GM12878 (cell line): ENCODE data around the gene SLC4A5. TPM values are rescaled to one million over a fixed set of nuclear protein-coding genes. Genes with fewer than 3 reads are reported as not detected.

ENCODE experiments used
- ATAC-seq: fragments of 200-7000 bp; cut with Tn5 transposase; 3 replicates; pipeline ENCODE4 v1.9.1; 2020; ENCODE audit warnings: mild to moderate bottlenecking, moderate library complexity
- BruUV-seq: library from RNA; stranded (reverse); fragments of 400-500 nt; replicated peaks from 2 replicates; lab custom pipeline; 2021; lab: Mats Ljungman, UMichigan
- CTCF ChIA-PET: fragments of 300-600 bp; sonication (Branson Sonifier 250); formaldehyde crosslinking; extraction: SDS; loops from one replicate; lab custom pipeline; 2021; ENCODE audit warnings: inconsistent platforms; lab: Yijun Ruan, JAX
- POLR2A ChIA-PET: fragments of 350-600 bp; formaldehyde crosslinking; extraction: SDS; loops from one replicate; lab custom pipeline; 2021; ENCODE audit warnings: inconsistent platforms; lab: Charles Lee
- RAD21 ChIA-PET: fragments of 300-600 bp; sonication (Branson Sonifier 250); formaldehyde crosslinking; loops from one replicate; lab custom pipeline; 2023; ENCODE audit warnings: antibody characterized with exemption; ENCODE audit not compliant: unreplicated experiment; lab: Charles Lee
- SMC1A ChIA-PET: fragments of 300-600 bp; sonication (Branson Sonifier 250); formaldehyde crosslinking; loops from one replicate; lab custom pipeline; 2023; ENCODE audit not compliant: unreplicated experiment, uncharacterized antibody; lab: Charles Lee
- DNase-seq: peaks from one replicate; pipeline ENCODE4 v3.0.0-alpha.2; 2011; ENCODE audit warnings: low read depth, low spot score
- FAIRE-seq: peaks from 3 replicates; lab custom pipeline; 2011; peaks lifted over from hg19 to GRCh38; lab: Jason Lieb, UNC
- H2AFZ ChIP-seq: 2 replicates; pipeline ENCODE4 v1.6.0; 2011; ENCODE audit warnings: low read depth, low read length, control low read depth; ENCODE audit not compliant: control insufficient read depth
- H3K27ac ChIP-seq: 2 replicates; pipeline ENCODE4 v1.5.1; 2011; ENCODE audit warnings: control low read depth; ENCODE audit not compliant: control insufficient read depth, insufficient read depth
- H3K27me3 ChIP-seq, 2 experiments: replicated peaks in 1 of 2; 2 replicates each; pipeline versions ENCODE4 v1.6.0 to v1.6.1; 2011; ENCODE audit warnings: low read length in 1 of 2; ENCODE audit not compliant: control insufficient read depth in 2 of 2, insufficient read depth in 2 of 2
- H3K36me3 ChIP-seq, 2 experiments: 2 replicates each; pipeline ENCODE4 v1.5.1; 2011; ENCODE audit warnings: low read length in 1 of 2; ENCODE audit not compliant: control insufficient read depth in 2 of 2, insufficient read depth in 2 of 2
- H3K4me1 ChIP-seq: 2 replicates; pipeline ENCODE4 v1.6.1; 2011; ENCODE audit warnings: mild to moderate bottlenecking, low read length, moderate library complexity, mixed read lengths; ENCODE audit not compliant: control insufficient read depth, insufficient read depth
- H3K4me2 ChIP-seq: 2 replicates; pipeline ENCODE4 v1.6.0; 2011; ENCODE audit warnings: control low read depth; ENCODE audit not compliant: control insufficient read depth, insufficient read depth
- H3K4me3 ChIP-seq: fragments of 200-600 bp; sonication (generic); 2 replicates; pipeline ENCODE4 v1.5.1; 2016
- H3K79me2 ChIP-seq: 2 replicates; pipeline ENCODE4 v1.6.0; 2011; ENCODE audit warnings: low read length; ENCODE audit not compliant: control insufficient read depth, insufficient read depth
- H3K9ac ChIP-seq: 2 replicates; pipeline ENCODE4 v1.8.0; 2011; ENCODE audit warnings: low read length, control low read depth, mixed read lengths; ENCODE audit not compliant: control insufficient read depth, insufficient read depth
- H3K9me3 ChIP-seq: replicated peaks from 3 replicates; pipeline ENCODE4 v1.5.1; 2011; ENCODE audit warnings: mild to moderate bottlenecking, low read length; ENCODE audit not compliant: control insufficient read depth, insufficient read depth
- H4K20me1 ChIP-seq: 2 replicates; pipeline ENCODE4 v1.6.0; 2011; ENCODE audit not compliant: control insufficient read depth, insufficient read depth
- BCL11A ChIP-seq: IDR thresholded peaks from 2 replicates; pipeline ENCODE4 v1.6.1; 2011; ENCODE audit warnings: low read depth, low read length
- CBX5 ChIP-seq: sonication (generic); IDR thresholded peaks from 2 replicates; pipeline ENCODE4 v1.6.1; 2016; ENCODE audit warnings: low read depth, moderate library complexity, mild to moderate bottlenecking, inconsistent platforms
- HDAC6 ChIP-seq: fragments of 200-600 bp; sonication (generic); IDR thresholded peaks from one replicate; pipeline ENCODE4 v1.8.0; 2017; ENCODE audit warnings: antibody characterized with exemption; ENCODE audit not compliant: unreplicated experiment
- MTA3 ChIP-seq: IDR thresholded peaks from 2 replicates; pipeline ENCODE4 v1.6.1; 2012; ENCODE audit warnings: low read length, inconsistent platforms, borderline replicate concordance
- POLR2A ChIP-seq: IDR thresholded peaks from 2 replicates; pipeline ENCODE4 v1.6.1; 2011; ENCODE audit warnings: low read depth, mild to moderate bottlenecking, low read length
- POLR2AphosphoS5 ChIP-seq: IDR thresholded peaks from 2 replicates; pipeline ENCODE4 v1.6.1; 2011; ENCODE audit warnings: mild to moderate bottlenecking, low read length, inconsistent platforms
- RELA ChIP-seq: fragments of 450-650 bp; IDR thresholded peaks from 2 replicates; pipeline ENCODE4 v1.8.0; 2014; ENCODE audit warnings: borderline replicate concordance; ENCODE audit not compliant: partially characterized antibody
- SIN3A ChIP-seq: IDR thresholded peaks from 2 replicates; pipeline ENCODE4 v1.6.1; 2012; ENCODE audit warnings: low read depth, low read length, improper control_type of control experiment
- SMAD1 ChIP-seq: fragments of 450-650 bp; IDR thresholded peaks from 2 replicates; pipeline ENCODE4 v1.6.1; 2018; ENCODE audit warnings: mild to moderate bottlenecking, low read depth; ENCODE audit not compliant: partially characterized antibody
- SMAD5 ChIP-seq: IDR thresholded peaks from 2 replicates; pipeline ENCODE4 v1.6.1; 2016; ENCODE audit warnings: antibody characterized with exemption, low read depth
- SMARCA5 ChIP-seq: fragments of 450-650 bp; IDR thresholded peaks from 2 replicates; pipeline ENCODE4 v1.6.1; 2017; ENCODE audit warnings: mild to moderate bottlenecking
- SP1 ChIP-seq: IDR thresholded peaks from one replicate; pipeline ENCODE4 v1.6.1; 2011; ENCODE audit warnings: low read depth, low read length
- SUPT20H ChIP-seq: IDR thresholded peaks from 2 replicates; pipeline ENCODE4 v1.6.1; 2011; ENCODE audit warnings: low read depth, mild to moderate bottlenecking, low read length, moderate library complexity, borderline replicate concordance; ENCODE audit not compliant: control insufficient read depth
- ZNF217 ChIP-seq: fragments of 450-650 bp; IDR thresholded peaks from 2 replicates; pipeline ENCODE4 v1.6.1; 2017; ENCODE audit warnings: antibody characterized with exemption, mild to moderate bottlenecking
- WGBS: methylation state at CpG from one replicate; pipeline ENCODE4 v1.1.6; 2016; ENCODE audit warnings: low lambda C conversion rate; ENCODE audit not compliant: insufficient replicate concordance, insufficient coverage; ENCODE audit errors: missing lambda C conversion rate; 5-methylcytosine and 5-hydroxymethylcytosine counted together
- in situ Hi-C: fragments of 300-500 bp; cut with MboI; formaldehyde crosslinking; loops from 9 replicates; pipeline ENCODE4 v1.14.3; 2018; ENCODE audit warnings: mixed read lengths
- intact Hi-C: fragments of 100-400 bp; cut with micrococcal nuclease; formaldehyde crosslinking; loops from one replicate; pipeline ENCODE4 v1.14.2; 2022; ENCODE audit not compliant: unreplicated experiment
- polyA plus RNA-seq, 11 experiments: library from polyadenylated mRNA; depleted of rRNA in 4 of 11; unstranded in 6 of 11; stranded (reverse) in 5 of 11; fragments of >200 nt; fragmentation: Nextera tagmentation in 4 of 11; fragmentation: Illumina TruSeq in 1 of 11; extraction: Ambion mirVana in 4 of 11; extraction: Trizol in 1 of 11; gene quantifications; 1 replicate in 1 of 11; 2 replicates in 10 of 11; pipeline versions ENCODE4 v1.2.1 to v1.2.3, GENCODE V29; 2011 to 2016; ENCODE audit warnings: inconsistent platforms in 2 of 11, missing spikeins in 2 of 11, low read depth in 1 of 11
- total RNA-seq, 4 experiments: library from RNA; depleted of rRNA in 3 of 4; stranded (reverse); fragments of >200 nt in 3 of 4; fragmentation: Illumina TruSeq in 1 of 4; extraction: Trizol in 1 of 4; gene quantifications; 2 replicates each; pipeline versions ENCODE4 v1.2.1 to v1.2.3, GENCODE V29; 2013 to 2021
- TF ChIP-seq, protein P1 (sequence below): fragments of 450-650 bp; formaldehyde crosslinking; IDR thresholded peaks from 2 replicates; pipeline ENCODE4 v1.5.0; 2022; ENCODE audit warnings: mild to moderate bottlenecking, missing genetic modification characterization
- TF ChIP-seq, protein P2 (sequence below): IDR thresholded peaks from 2 replicates; pipeline ENCODE4 v1.6.1; 2011; ENCODE audit warnings: borderline replicate concordance, low read depth, mild to moderate bottlenecking, moderate library complexity, mixed read lengths, low read length; ENCODE audit not compliant: insufficient read depth; ENCODE audit errors: extremely low read length
- TF ChIP-seq, protein P3 (sequence below): fragments of 450-650 bp; IDR thresholded peaks from 2 replicates; pipeline ENCODE4 v1.6.1; 2014; ENCODE audit warnings: mild to moderate bottlenecking

The SLC4A5 gene
- total and polyA plus RNA-seq, 10 of the 15 experiments (the other 5 are each of a cell fraction or from before 2014, with no cell fraction given): 0.15 to 4.7 (median 1.6) TPM

DNA sequence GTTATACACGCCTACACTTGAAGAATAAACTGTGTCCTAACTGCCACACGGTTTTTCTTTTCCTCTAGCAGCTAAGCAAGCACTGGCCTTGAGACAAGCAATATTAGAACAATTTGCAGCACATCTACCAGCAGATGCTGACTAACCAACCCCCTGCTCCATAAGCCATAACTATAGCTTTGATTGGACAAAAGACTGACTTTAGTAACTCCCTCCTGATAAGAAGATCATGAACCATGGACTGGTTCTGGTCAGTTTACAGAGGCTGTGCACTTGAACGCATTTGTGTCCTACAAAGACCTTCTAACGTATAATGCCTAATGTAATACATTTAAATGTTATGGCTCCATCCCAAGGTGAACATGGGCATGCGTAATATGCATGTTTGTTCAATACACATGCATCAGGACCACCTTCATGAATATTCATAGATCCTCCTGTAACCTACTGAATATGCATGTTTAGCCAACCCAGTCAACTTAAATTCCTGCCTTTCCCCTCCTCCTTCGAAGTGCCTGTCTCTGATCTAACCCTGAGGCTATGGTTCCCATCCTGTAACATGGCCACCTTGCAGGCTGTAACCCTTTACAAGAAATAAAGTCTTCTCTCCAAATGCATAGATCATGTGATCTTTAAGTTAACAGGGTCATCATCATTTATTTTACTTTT lies 26.5 kb downstream of the SLC4A5 start (continued):
- TF ChIP-seq, protein P1, sequence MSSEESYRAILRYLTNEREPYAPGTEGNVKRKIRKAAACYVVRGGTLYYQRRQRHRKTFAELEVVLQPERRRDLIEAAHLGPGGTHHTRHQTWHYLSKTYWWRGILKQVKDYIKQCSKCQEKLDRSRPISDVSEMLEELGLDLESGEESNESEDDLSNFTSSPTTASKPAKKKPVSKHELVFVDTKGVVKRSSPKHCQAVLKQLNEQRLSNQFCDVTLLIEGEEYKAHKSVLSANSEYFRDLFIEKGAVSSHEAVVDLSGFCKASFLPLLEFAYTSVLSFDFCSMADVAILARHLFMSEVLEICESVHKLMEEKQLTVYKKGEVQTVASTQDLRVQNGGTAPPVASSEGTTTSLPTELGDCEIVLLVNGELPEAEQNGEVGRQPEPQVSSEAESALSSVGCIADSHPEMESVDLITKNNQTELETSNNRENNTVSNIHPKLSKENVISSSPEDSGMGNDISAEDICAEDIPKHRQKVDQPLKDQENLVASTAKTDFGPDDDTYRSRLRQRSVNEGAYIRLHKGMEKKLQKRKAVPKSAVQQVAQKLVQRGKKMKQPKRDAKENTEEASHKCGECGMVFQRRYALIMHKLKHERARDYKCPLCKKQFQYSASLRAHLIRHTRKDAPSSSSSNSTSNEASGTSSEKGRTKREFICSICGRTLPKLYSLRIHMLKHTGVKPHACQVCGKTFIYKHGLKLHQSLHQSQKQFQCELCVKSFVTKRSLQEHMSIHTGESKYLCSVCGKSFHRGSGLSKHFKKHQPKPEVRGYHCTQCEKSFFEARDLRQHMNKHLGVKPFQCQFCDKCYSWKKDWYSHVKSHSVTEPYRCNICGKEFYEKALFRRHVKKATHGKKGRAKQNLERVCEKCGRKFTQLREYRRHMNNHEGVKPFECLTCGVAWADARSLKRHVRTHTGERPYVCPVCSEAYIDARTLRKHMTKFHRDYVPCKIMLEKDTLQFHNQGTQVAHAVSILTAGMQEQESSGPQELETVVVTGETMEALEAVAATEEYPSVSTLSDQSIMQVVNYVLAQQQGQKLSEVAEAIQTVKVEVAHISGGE: no peak
- TF ChIP-seq, protein P2, sequence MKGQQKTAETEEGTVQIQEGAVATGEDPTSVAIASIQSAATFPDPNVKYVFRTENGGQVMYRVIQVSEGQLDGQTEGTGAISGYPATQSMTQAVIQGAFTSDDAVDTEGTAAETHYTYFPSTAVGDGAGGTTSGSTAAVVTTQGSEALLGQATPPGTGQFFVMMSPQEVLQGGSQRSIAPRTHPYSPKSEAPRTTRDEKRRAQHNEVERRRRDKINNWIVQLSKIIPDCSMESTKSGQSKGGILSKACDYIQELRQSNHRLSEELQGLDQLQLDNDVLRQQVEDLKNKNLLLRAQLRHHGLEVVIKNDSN: no peak
- TF ChIP-seq SMAD1 (no peak), SUPT20H (no peak)
- TF ChIP-seq, all 136 proteins: peak for 0

DNA sequence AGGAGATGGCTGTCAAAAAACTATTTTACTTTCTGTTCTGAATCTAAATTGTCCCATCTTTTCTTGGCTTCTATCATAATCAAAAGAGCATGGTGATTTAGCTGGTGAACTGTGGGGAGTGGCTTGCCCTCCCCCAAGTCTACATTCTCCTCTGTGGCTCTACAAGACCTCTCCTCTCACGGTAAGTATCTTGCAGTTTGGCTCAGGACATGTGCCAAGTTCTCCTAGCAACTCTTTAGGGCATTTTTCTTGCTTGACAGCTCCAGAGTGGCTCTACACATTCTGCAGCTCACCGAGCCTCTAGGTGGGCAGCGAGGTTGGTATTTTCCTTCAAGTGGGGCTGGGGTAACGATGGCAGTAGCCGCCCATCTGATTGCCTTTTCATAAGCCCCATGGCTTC lies 29.1 kb downstream of the SLC4A5 start:
- Histone ChIP-seq H3K27me3 (no peaks in the 10 kb centered on the region), H3K4me1 (no peaks in the 10 kb centered on the region), H3K4me3 (no peak overlapping the region), H4K20me1 (no peaks in the 10 kb centered on the region), H3K27ac (no peak overlapping the region), H3K9ac (no peak overlapping the region), H3K79me2 (no peaks in the 10 kb centered on the region), H2AFZ (no peak overlapping the region), H3K36me3 (no peaks in the 10 kb centered on the region), H3K4me2 (no peak overlapping the region), H3K9me3 (no peaks in the 10 kb centered on the region)
- ATAC-seq: no peak
- ChIA-PET POLR2A (interaction anchor here (1.2 kb wide), 1 partner anchor 26 kb away, joined by 3 read pairs; no protein-coding TSS in a partner anchor), SMC1A (interaction anchor here (0.7 to 1.2 kb wide), 3 partner anchors 8 to 87 kb away, joined by 3 read pairs; no protein-coding TSS in a partner anchor), RAD21 (no interaction called here), CTCF (interaction anchor here (0.9 to 4.2 kb wide), 4 partner anchors 10 to 175 kb away, joined by 3 to 33 read pairs (median 4); no protein-coding TSS in a partner anchor)
- intact Hi-C loops (no loop called here), in situ Hi-C loops (no loop called here)
- FAIRE-seq: no peak
- no TSS peak for BruUV-seq
- 61% methylated on average over 5 of the region's 5 CpGs for WGBS
- TF ChIP-seq SP1: no peak
- no peak for TF ChIP-seq BCL11A
- TF ChIP-seq, protein P3, sequence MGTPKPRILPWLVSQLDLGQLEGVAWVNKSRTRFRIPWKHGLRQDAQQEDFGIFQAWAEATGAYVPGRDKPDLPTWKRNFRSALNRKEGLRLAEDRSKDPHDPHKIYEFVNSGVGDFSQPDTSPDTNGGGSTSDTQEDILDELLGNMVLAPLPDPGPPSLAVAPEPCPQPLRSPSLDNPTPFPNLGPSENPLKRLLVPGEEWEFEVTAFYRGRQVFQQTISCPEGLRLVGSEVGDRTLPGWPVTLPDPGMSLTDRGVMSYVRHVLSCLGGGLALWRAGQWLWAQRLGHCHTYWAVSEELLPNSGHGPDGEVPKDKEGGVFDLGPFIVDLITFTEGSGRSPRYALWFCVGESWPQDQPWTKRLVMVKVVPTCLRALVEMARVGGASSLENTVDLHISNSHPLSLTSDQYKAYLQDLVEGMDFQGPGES: no peak
- TF ChIP-seq SIN3A: no peak
- no peak for TF ChIP-seq POLR2A
- TF ChIP-seq CBX5: no peak
- TF ChIP-seq ZNF217: no peak
- TF ChIP-seq RELA: no peak
- no peak for TF ChIP-seq SMARCA5
- TF ChIP-seq SMAD5: no peak
- TF ChIP-seq POLR2AphosphoS5: no peak
- no peak for TF ChIP-seq HDAC6
- TF ChIP-seq MTA3: no peak
- no peak for DNase-seq
